ENCODE measurements around the gene HSPG2. TPM values are rescaled to one million over a fixed set of nuclear protein-coding genes. Genes with fewer than 3 reads are reported as not detected.
"Not testable (repeated sequence)": the region's sequence is repeated elsewhere in the genome, so short reads cannot be mapped to it uniquely, and the experiment has no call there.

The HSPG2 gene
- total and polyA plus RNA-seq, 2 donors: 242 to 514 TPM

- Histone ChIP-seq H3K4me3 (ENCODE audit: low read depth, low read length) (no peak overlapping the region), H3K36me3 (ENCODE audit: insufficient read depth) (no peaks in the 10 kb centered on the region), H3K27ac (ENCODE audit: low read depth) (no peak overlapping the region), H3K4me1 (ENCODE audit: insufficient read depth) (no peaks in the 10 kb centered on the region)
- 69% methylated on average over 11 of the region's 11 CpGs for WGBS
- DNase-seq (ENCODE audit: extremely low spot score): no peak
These were observed 9.9 kb upstream of the HSPG2 start for GRCh38 chr1:21946836-21947587.

- H3K36me3 ChIP-seq (ENCODE audit: insufficient read depth): no peaks in the 10 kb centered on the region
These were observed 7.6 kb upstream of the HSPG2 start for GRCh38 chr1:21944733-21945073.

GRCh38 chr1:21942959-21943640, 6.0 kb upstream of the HSPG2 start:
- not testable (repeated sequence) for H3K4me3 ChIP-seq (ENCODE audit: low read depth, low read length); H3K36me3 ChIP-seq (ENCODE audit: insufficient read depth); DNase-seq (ENCODE audit: extremely low spot score); H3K4me1 ChIP-seq (ENCODE audit: insufficient read depth); H3K27ac ChIP-seq (ENCODE audit: low read depth)
- 55% methylated on average over 19 of the region's 19 CpGs for WGBS

More at GRCh38 chr1:21944733-21945073, 7.6 kb upstream of the HSPG2 start:
- no peak for DNase-seq (ENCODE audit: extremely low spot score)
- H3K4me1 ChIP-seq (ENCODE audit: insufficient read depth): no peaks in the 10 kb centered on the region
- no peak overlapping the region for H3K27ac ChIP-seq (ENCODE audit: low read depth)
- WGBS: 42% methylated on average over 3 of the region's 3 CpGs
- H3K4me3 ChIP-seq (ENCODE audit: low read depth, low read length): no peak overlapping the region

- Histone ChIP-seq H3K4me1 (ENCODE audit: insufficient read depth) (no peaks in the 10 kb centered on the region), H3K4me3 (ENCODE audit: low read depth, low read length) (no peak overlapping the region), H3K36me3 (ENCODE audit: insufficient read depth) (no peaks in the 10 kb centered on the region), H3K27ac (ENCODE audit: low read depth) (no peak overlapping the region)
- DNase-seq (ENCODE audit: extremely low spot score): no peak
- WGBS: 57% methylated on average over 10 of the region's 10 CpGs
These were observed 5.4 kb upstream of the HSPG2 start for GRCh38 chr1:21942464-21942863.

GRCh38 chr1:21941370-21941769, 4.3 kb upstream of the HSPG2 start:
- Histone ChIP-seq H3K4me1 (ENCODE audit: insufficient read depth) (no peaks in the 10 kb centered on the region), H3K4me3 (ENCODE audit: low read depth, low read length) (no peak overlapping the region), H3K27ac (ENCODE audit: low read depth) (no peak overlapping the region), H3K36me3 (ENCODE audit: insufficient read depth) (no peaks in the 10 kb centered on the region)
- WGBS: 87% methylated on average over 5 of the region's 5 CpGs
- DNase-seq (ENCODE audit: extremely low spot score): no peak

GRCh38 chr1:21940492-21940891, 3.4 kb upstream of the HSPG2 start:
- Histone ChIP-seq H3K4me3 (ENCODE audit: low read depth, low read length) (no peak overlapping the region), H3K4me1 (ENCODE audit: insufficient read depth) (no peaks in the 10 kb centered on the region), H3K36me3 (ENCODE audit: insufficient read depth) (no peaks in the 10 kb centered on the region), H3K27ac (ENCODE audit: low read depth) (no peak overlapping the region)
- WGBS: 95% methylated on average over 2 of the region's 2 CpGs
- DNase-seq (ENCODE audit: extremely low spot score): no peak

GRCh38 chr1:21939650-21940374, 2.7 kb upstream of the HSPG2 start:
- Histone ChIP-seq H3K36me3 (ENCODE audit: insufficient read depth) (no peaks in the 10 kb centered on the region), H3K27ac (ENCODE audit: low read depth) (no peak overlapping the region), H3K4me3 (ENCODE audit: low read depth, low read length) (no peak overlapping the region), H3K4me1 (ENCODE audit: insufficient read depth) (no peaks in the 10 kb centered on the region)
- 24% methylated on average over 9 of the region's 9 CpGs for WGBS
- peak; percentile 68 for DNase-seq (ENCODE audit: extremely low spot score)

GRCh38 chr1:21938732-21939538, 1.8 kb upstream of the HSPG2 start:
- H3K36me3 ChIP-seq (ENCODE audit: insufficient read depth): no peaks in the 10 kb centered on the region
- no peak overlapping the region for H3K27ac ChIP-seq (ENCODE audit: low read depth)
- H3K4me1 ChIP-seq (ENCODE audit: insufficient read depth): no peaks in the 10 kb centered on the region
- no peak for DNase-seq (ENCODE audit: extremely low spot score)
- H3K4me3 ChIP-seq (ENCODE audit: low read depth, low read length): no peak overlapping the region
- 45% methylated on average over 11 of the region's 11 CpGs for WGBS

- no peak for DNase-seq (ENCODE audit: extremely low spot score)
- H3K4me1 ChIP-seq (ENCODE audit: insufficient read depth): no peaks in the 10 kb centered on the region
- H3K4me3 ChIP-seq (ENCODE audit: low read depth, low read length): peak overlapping the region; percentile 76
- WGBS: 6% methylated on average over 68 of the region's 69 CpGs
- H3K27ac ChIP-seq (ENCODE audit: low read depth): no peak overlapping the region
- no peaks in the 10 kb centered on the region for H3K36me3 ChIP-seq (ENCODE audit: insufficient read depth)
These were observed 437 bp upstream of the HSPG2 start for GRCh38 chr1:21937372-21938121.

- H3K36me3 ChIP-seq (ENCODE audit: insufficient read depth): no peaks in the 10 kb centered on the region
- DNase-seq (ENCODE audit: extremely low spot score): no peak
- WGBS: 3% methylated on average over 34 of the region's 34 CpGs
- H3K4me3 ChIP-seq (ENCODE audit: low read depth, low read length): peak overlapping the region; percentile 76
- H3K27ac ChIP-seq (ENCODE audit: low read depth): peak overlapping the region; percentile 64
- H3K4me1 ChIP-seq (ENCODE audit: insufficient read depth): no peaks in the 10 kb centered on the region
These were observed 611 bp downstream of the HSPG2 start for GRCh38 chr1:21936366-21937031.

- no peak for DNase-seq (ENCODE audit: extremely low spot score)
- Histone ChIP-seq H3K4me3 (ENCODE audit: low read depth, low read length) (peak overlapping the region; percentile 76), H3K27ac (ENCODE audit: low read depth) (peak overlapping the region; percentile 64), H3K4me1 (ENCODE audit: insufficient read depth) (no peaks in the 10 kb centered on the region), H3K36me3 (ENCODE audit: insufficient read depth) (no peaks in the 10 kb centered on the region)
- 13% methylated on average over 8 of the region's 8 CpGs for WGBS
These were observed 1.2 kb downstream of the HSPG2 start for GRCh38 chr1:21935891-21936365.

GRCh38 chr1:21935393-21935804, 1.7 kb downstream of the HSPG2 start:
- Histone ChIP-seq H3K36me3 (ENCODE audit: insufficient read depth) (no peaks in the 10 kb centered on the region), H3K4me3 (ENCODE audit: low read depth, low read length) (peak overlapping the region; percentile 76), H3K27ac (ENCODE audit: low read depth) (no peak overlapping the region), H3K4me1 (ENCODE audit: insufficient read depth) (no peaks in the 10 kb centered on the region)
- DNase-seq (ENCODE audit: extremely low spot score): no peak
- WGBS: 24% methylated on average over 10 of the region's 10 CpGs
